CD1c-positive myeloid dendritic cell (primary cell): Measurements from ENCODE around the gene SH3BP4.
A peak's percentile ranks its signal among the peaks of the same experiment; 100 is the strongest.

Experiments
- DNase-seq: peaks from one replicate; pipeline ENCODE4 v3.0.0-alpha.2; 2016; ENCODE audit errors: extremely low spot score

SH3BP4 gene

GRCh38 chr2:234947556-234947955 lies 4.3 kb upstream of the SH3BP4 start:
- DNase-seq: no peak

- no peak for DNase-seq
Observed at GRCh38 chr2:234949762-234950434, 1.9 kb upstream of the SH3BP4 start.

GRCh38 chr2:234950435-234950729 lies 1.4 kb upstream of the SH3BP4 start:
- DNase-seq: no peak

- no peak for DNase-seq
Observed at GRCh38 chr2:234950730-234951663, 820 bp upstream of the SH3BP4 start.

- peak; percentile 31 for DNase-seq
Observed at GRCh38 chr2:234952270-234953115, 676 bp downstream of the SH3BP4 start.

- no peak for DNase-seq
Observed at GRCh38 chr2:234953116-234954031, 1.6 kb downstream of the SH3BP4 start.

DNA sequence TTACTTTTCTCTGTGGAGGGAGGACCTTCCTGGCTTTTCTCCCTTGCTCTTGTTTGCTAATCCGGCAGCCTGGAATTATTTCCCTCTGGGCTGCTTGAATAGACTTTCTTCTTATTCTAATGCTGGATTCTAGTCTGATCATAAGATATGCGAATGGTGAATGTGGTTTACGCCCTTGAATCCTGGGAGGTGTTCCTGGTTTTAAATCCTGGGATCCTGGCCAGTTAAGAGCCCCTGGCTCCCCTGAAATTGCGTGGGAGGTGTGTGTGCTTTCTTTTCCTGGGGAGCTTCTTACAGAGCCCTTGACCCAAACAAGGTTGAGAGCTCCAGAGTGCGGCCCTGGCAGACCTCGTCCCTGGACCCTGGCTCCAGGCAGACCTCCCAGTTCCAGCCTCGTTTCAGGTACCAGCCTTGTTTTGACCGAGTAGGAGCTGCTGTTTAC lies 2.8 kb downstream of the SH3BP4 start:
- DNase-seq: no peak

GRCh38 chr2:234955091-234955591 lies 3.3 kb downstream of the SH3BP4 start:
- no peak for DNase-seq

DNA sequence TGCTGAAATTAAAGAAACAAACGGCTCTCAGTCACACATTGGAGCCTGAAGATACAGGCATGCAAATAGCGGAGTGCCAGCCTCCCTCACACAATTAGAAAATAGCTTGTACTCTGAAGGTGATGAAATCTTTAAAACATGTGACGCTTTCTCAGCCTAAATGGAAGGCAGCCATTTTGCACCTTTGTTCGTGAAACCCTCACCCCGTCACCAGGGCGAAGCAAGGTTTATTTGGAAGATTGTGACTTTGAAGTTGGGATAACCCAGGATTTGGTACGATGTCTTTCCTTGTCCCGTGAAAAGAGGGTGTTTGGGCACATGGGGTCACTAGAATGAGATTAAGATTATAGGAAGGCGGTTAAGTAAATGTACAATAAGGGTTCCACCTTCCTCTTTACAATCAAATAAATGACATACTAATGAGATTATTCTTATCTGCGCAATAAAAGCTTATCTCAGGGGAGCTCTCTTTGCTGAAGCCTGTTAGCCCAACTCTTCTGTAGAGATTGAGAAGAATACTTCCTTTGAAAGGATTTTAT lies 4.2 kb downstream of the SH3BP4 start:
- DNase-seq: no peak

GRCh38 chr2:234957834-234958135 lies 6.0 kb downstream of the SH3BP4 start:
- DNase-seq: no peak

- DNase-seq: no peak
Observed at GRCh38 chr2:234958311-234958710, 6.5 kb downstream of the SH3BP4 start.

DNA sequence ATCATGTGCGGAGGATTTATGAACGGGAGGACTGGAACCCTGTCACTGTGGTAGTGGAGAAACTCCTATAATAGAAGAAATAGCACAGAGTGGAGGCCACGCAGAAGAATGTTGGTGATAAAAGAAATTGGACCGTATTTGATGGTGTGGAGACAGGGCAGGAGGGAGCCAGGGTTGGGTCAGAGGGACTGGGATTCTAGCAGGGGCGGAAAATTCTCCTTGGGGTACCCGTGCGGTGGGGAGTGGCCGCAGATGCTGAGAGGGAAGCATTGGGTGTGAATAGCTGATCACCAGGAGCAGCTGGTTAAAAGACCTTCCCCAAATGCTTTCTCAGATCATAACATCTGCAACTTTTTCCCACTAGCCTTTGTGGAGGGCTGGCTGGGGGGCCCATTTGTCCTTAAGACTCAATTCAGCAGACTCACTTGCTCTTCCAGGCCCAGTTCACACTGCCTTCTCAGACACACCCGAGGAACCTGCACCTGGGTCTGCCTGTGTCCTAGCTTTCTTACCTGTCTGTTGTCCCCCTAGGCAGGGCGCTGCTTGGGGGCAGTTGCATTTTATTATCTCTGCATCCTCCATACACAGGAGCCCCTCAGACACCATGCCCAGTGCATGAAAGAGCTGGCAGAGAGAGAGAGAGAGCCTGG lies 7.1 kb downstream of the SH3BP4 start:
- DNase-seq: no peak

DNA sequence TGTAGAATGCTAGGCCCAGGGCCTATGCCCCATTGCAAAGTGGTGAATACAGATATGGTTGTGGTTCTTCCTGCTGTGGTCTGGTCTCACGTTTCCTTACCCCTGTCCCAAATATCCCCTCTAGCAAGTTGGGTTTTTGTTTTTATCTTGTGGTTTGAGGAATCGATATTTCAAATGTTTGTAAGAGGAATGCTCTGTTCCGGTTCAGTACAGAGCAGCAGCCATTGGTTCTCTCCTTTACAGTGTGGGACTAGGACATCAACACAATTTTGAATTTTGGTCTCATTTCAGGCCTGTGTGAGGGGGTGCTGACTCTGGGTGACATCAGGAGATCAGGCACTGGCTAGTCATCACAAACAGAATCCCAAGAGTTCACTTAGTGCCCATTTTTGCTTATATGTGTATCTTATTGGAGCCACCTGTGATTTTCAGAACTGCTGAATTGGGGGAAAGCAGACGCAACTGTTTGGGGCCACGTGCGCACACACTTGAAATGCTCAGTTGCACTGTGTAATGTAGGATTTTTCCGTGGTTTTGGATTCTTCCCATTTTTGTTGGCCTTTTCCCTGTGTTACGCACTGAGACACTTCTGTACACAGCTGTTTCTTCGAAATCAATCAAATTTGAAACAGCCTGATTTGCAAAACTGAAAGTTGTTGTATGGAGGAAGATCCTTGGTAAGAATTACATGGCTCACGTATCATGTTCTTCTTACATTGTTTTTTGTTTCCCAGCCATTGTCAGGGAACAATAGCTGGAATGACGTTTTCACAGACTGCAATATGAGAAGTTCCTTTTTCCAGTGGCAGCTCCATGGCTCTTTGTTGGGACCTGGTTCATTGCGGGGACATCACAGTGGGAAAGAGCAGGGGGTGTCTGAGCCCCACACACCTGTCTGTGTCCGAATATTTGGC lies 8.6 kb downstream of the SH3BP4 start:
- no peak for DNase-seq

DNA sequence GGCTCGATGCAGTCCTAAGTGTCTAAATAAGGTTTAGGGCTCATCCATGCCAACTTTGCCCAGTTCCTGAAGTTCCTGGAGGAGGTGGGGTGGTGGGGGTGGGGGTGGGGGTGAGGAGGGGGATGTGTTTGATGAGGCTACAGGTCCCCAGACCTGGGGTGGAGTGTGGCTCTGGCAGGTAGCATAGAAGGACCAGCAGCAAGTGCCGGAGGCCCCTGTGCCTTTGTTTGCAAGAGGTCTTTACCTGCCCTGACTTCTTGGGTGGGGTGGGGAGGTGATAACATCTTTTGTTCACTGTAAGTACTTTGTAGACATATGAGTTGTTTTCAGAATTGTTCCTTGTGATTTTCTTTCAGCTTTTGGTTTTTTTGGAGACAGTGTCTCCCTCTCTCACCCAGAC lies 10.0 kb downstream of the SH3BP4 start:
- DNase-seq: no peak

- no peak for DNase-seq
Observed at GRCh38 chr2:234963773-234964615, 12.2 kb downstream of the SH3BP4 start.

GRCh38 chr2:234964631-234965461 lies 13.0 kb downstream of the SH3BP4 start:
- no peak for DNase-seq

DNA sequence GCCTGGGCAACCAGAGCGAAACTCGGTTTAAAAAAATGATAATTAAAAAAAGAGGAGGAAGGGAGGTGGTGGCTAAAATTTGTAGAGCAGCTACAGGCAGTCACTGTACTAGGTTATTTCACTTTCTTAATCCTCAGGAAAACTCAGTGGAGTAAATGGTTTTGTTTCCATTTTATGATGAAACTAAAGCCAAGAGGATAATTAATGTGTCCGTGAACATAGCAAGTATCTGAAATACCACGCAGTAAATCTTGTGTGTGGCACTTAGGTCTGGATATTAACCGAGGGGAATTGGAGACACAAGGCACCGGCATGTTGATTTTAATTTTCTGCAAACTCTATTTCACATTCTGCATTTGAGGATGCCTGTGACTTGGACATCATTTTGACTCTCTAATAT lies 14.5 kb downstream of the SH3BP4 start:
- no peak for DNase-seq
